H1 (cell line): ENCODE measurements around the gene ADGRV1. TPM values are rescaled to one million over a fixed set of nuclear protein-coding genes. Genes with fewer than 3 reads are reported as not detected.

ENCODE experiments used
- CTCF ChIA-PET: fragments of 300-600 bp; sonication (Branson Sonifier 250); formaldehyde crosslinking; loops from one replicate; lab custom pipeline; 2021; ENCODE audit not compliant: partially characterized antibody; lab: Charles Lee
- POLR2A ChIA-PET: fragments of 300-600 bp; sonication (Branson Sonifier 250); formaldehyde crosslinking; loops from one replicate; lab custom pipeline; 2021; ENCODE audit warnings: inconsistent platforms; ENCODE audit not compliant: partially characterized antibody; lab: Charles Lee
- DNase-seq, 2 experiments: peaks; one replicate each; pipeline versions ENCODE4 v3.0.0 to v3.0.0-alpha.2; 2010 to 2022; ENCODE audit warnings: low spot score in 2 of 2, low read depth in 1 of 2, mixed read lengths in 1 of 2
- FAIRE-seq: peaks from 2 replicates; lab custom pipeline; 2011; peaks lifted over from hg19 to GRCh38; lab: Jason Lieb, UNC
- H2AFZ ChIP-seq: 2 replicates; pipeline ENCODE4 v1.8.1; 2012; ENCODE audit warnings: low read length, inconsistent platforms
- H2AK5ac ChIP-seq: 2 replicates; pipeline ENCODE4 v1.6.1; 2013; ENCODE audit warnings: low read depth, low read length
- H2BK120ac ChIP-seq: replicated peaks from 2 replicates; pipeline ENCODE3; 2013; ENCODE audit warnings: low read depth, low read length, inconsistent platforms
- H2BK12ac ChIP-seq: 2 replicates; pipeline ENCODE4 v1.6.1; 2013; ENCODE audit warnings: low read depth, low read length
- H2BK15ac ChIP-seq: 2 replicates; pipeline ENCODE4 v1.6.1; 2013; ENCODE audit warnings: low read length
- H2BK20ac ChIP-seq: 2 replicates; pipeline ENCODE4 v1.6.1; 2013; ENCODE audit warnings: low read length
- H2BK5ac ChIP-seq: 2 replicates; pipeline ENCODE4 v1.6.1; 2013; ENCODE audit warnings: low read depth, low read length
- H3K14ac ChIP-seq: 2 replicates; pipeline ENCODE4 v1.6.1; 2013; ENCODE audit warnings: inconsistent platforms; ENCODE audit not compliant: insufficient read length
- H3K18ac ChIP-seq: 2 replicates; pipeline ENCODE4 v1.6.1; 2013; ENCODE audit warnings: low read length; ENCODE audit errors: extremely low read depth
- H3K23ac ChIP-seq: 2 replicates; pipeline ENCODE4 v1.6.1; 2013; ENCODE audit warnings: inconsistent platforms; ENCODE audit not compliant: insufficient read length
- H3K23me2 ChIP-seq: 2 replicates; pipeline ENCODE4 v1.6.1; 2013; ENCODE audit warnings: low read depth, low read length
- H3K27ac ChIP-seq: 2 replicates; pipeline ENCODE4 v1.6.1; 2011; ENCODE audit warnings: low read depth, low read length, inconsistent platforms
- H3K27me3 ChIP-seq, 4 experiments: replicated peaks in 1 of 4; 1 replicate in 1 of 4; 2 replicates in 3 of 4; pipeline versions ENCODE4 v1.6.1 to v1.8.1; 2011 to 2013; ENCODE audit warnings: low read length in 3 of 4, mild to moderate bottlenecking in 3 of 4, inconsistent platforms in 2 of 4, mixed read lengths in 2 of 4, moderate library complexity in 1 of 4; ENCODE audit not compliant: control insufficient read depth in 3 of 4, insufficient read depth in 3 of 4; ENCODE audit errors: extremely low read depth in 1 of 4
- H3K36me3 ChIP-seq, 4 experiments: 2 replicates each; pipeline versions ENCODE4 v1.6.1 to v1.8.1; 2011 to 2013; ENCODE audit warnings: mild to moderate bottlenecking in 4 of 4, low read length in 3 of 4, moderate library complexity in 2 of 4, control low read depth in 1 of 4, inconsistent platforms in 1 of 4; ENCODE audit not compliant: insufficient read depth in 4 of 4, control insufficient read depth in 2 of 4
- H3K4ac ChIP-seq: replicated peaks from 2 replicates; pipeline ENCODE3; 2013; ENCODE audit warnings: low read length, low read depth, mixed read lengths, inconsistent platforms; ENCODE audit not compliant: insufficient read length
- H3K4me1 ChIP-seq, 4 experiments: replicated peaks in 1 of 4; 1 replicate in 1 of 4; 2 replicates in 3 of 4; pipeline versions ENCODE4 v1.6.1 to v1.8.1; 2011 to 2013; ENCODE audit warnings: low read length in 3 of 4, inconsistent platforms in 2 of 4, mixed read lengths in 1 of 4; ENCODE audit not compliant: insufficient read depth in 4 of 4, control insufficient read depth in 3 of 4
- H3K4me2 ChIP-seq, 2 experiments: 2 replicates each; pipeline versions ENCODE4 v1.6.1 to v1.8.1; 2011 to 2013; ENCODE audit warnings: low read depth in 2 of 2, low read length in 2 of 2, control low read depth in 1 of 2, inconsistent platforms in 1 of 2, mild to moderate bottlenecking in 1 of 2; ENCODE audit not compliant: insufficient read depth in 1 of 2
- H3K4me3 ChIP-seq, 4 experiments: fragments of 200-600, 300-600 bp in 1 of 4; sonication (generic), shearing (Covaris generic), sonication (Bioruptor Twin) in 1 of 4; 2 replicates each; pipeline versions ENCODE4 v1.5.1 to v1.8.1; 2011 to 2016; ENCODE audit warnings: low read length in 4 of 4, low read depth in 3 of 4, control low read depth in 2 of 4, inconsistent platforms in 2 of 4, mild to moderate bottlenecking in 2 of 4, mixed read lengths in 1 of 4, moderate library complexity in 1 of 4; ENCODE audit not compliant: insufficient read depth in 2 of 4; ENCODE audit errors: extremely low read depth in 1 of 4
- H3K56ac ChIP-seq: replicated peaks from 2 replicates; pipeline ENCODE3; 2013; ENCODE audit warnings: low read depth, mild to moderate bottlenecking, mixed read lengths, low read length, inconsistent platforms; ENCODE audit not compliant: insufficient read length
- H3K79me1 ChIP-seq: 2 replicates; pipeline ENCODE4 v1.6.1; 2013; ENCODE audit warnings: low read depth, low read length, control low read depth
- H3K79me2 ChIP-seq, 2 experiments: 2 replicates each; pipeline versions ENCODE4 v1.6.1 to v1.8.1; 2012 to 2013; ENCODE audit warnings: low read length in 2 of 2, mild to moderate bottlenecking in 2 of 2, inconsistent platforms in 1 of 2; ENCODE audit not compliant: insufficient read depth in 2 of 2, control insufficient read depth in 1 of 2
- H3K9ac ChIP-seq, 4 experiments: replicated peaks in 1 of 4; 1 replicate in 1 of 4; 2 replicates in 3 of 4; pipeline versions ENCODE4 v1.6.1 to v1.8.1; 2011 to 2013; ENCODE audit warnings: low read depth in 3 of 4, low read length in 3 of 4, control low read depth in 2 of 4, mild to moderate bottlenecking in 2 of 4, moderate library complexity in 2 of 4, inconsistent platforms in 1 of 4; ENCODE audit errors: extremely low read depth in 1 of 4
- H3K9me3 ChIP-seq, 2 experiments: 2 replicates each; pipeline versions ENCODE4 v1.6.1 to v1.8.1; 2012 to 2013; ENCODE audit warnings: mild to moderate bottlenecking in 2 of 2, moderate library complexity in 2 of 2, control low read depth in 1 of 2, inconsistent platforms in 1 of 2, low read depth in 1 of 2, low read length in 1 of 2, mixed read lengths in 1 of 2; ENCODE audit not compliant: insufficient read depth in 2 of 2
- H4K20me1 ChIP-seq, 2 experiments: replicated peaks in 1 of 2; 2 replicates each; pipeline versions ENCODE3 to v1.8.1; 2011 to 2013; ENCODE audit warnings: inconsistent platforms in 2 of 2, low read length in 2 of 2, mild to moderate bottlenecking in 1 of 2; ENCODE audit not compliant: insufficient read depth in 2 of 2, control insufficient read depth in 1 of 2
- H4K5ac ChIP-seq: 2 replicates; pipeline ENCODE4 v1.6.1; 2013; ENCODE audit warnings: low read length, low read depth, mixed read lengths, inconsistent platforms; ENCODE audit not compliant: insufficient read length
- H4K8ac ChIP-seq: 2 replicates; pipeline ENCODE4 v1.8.0; 2013; ENCODE audit warnings: mild to moderate bottlenecking, moderate library complexity, low read length, inconsistent platforms; ENCODE audit not compliant: insufficient read depth; ENCODE audit errors: extremely low read depth
- H4K91ac ChIP-seq: replicated peaks from 2 replicates; pipeline ENCODE3; 2013; ENCODE audit warnings: low read length, mixed read lengths, inconsistent platforms; ENCODE audit not compliant: insufficient read length
- polyA plus RNA-seq, 7 experiments: library from polyadenylated mRNA; depleted of rRNA in 3 of 7; stranded (reverse) in 5 of 7; unstranded in 2 of 7; fragments of >200 nt in 5 of 7; fragments of 200-250 nt in 2 of 7; gene quantifications; 1 replicate in 5 of 7; 2 replicates in 1 of 7; 4 replicates in 1 of 7; pipeline versions ENCODE4 v1.2.1 to v1.2.3, GENCODE V29; 2011 to 2013; ENCODE audit warnings: missing spikeins in 2 of 7, mixed read lengths in 2 of 7
- total RNA-seq: library from RNA; stranded (reverse); fragmentation: NEBNext Ultra II Directional; extraction: Animal tissue kit (Norgen Biotek cat#: 25700); gene quantifications from 2 replicates; pipeline ENCODE4 v1.2.1, GENCODE V29; 2021

The ADGRV1 gene
- total and polyA plus RNA-seq, 2 of the 8 experiments (the other 6 are each of a cell fraction or from before 2014, with no cell fraction given), result 53.1 to 62.2 TPM

DNA sequence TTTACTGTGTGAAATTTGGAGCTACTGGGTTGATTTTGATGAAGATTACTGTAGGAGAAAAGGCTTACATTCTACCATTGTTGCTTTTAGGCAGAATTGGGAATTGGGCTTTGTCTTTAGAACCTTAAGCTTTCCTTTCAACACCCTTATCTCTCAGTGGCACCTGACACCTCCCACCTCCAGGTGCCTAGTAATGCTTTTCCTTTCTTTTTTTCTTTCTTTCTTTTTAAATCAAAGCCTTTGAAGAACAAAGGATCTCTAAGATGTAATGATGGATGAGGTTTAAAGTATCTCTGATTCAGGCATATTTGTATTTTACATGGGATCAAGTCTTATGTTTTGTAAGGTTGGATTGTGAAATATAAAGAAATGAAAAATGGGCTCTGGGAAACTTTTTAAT is 2.9 kb upstream of the ADGRV1 start:
- Histone ChIP-seq H3K9ac (no peak overlapping the region), H2BK12ac (no peak overlapping the region), H3K4me2 (0 out of 4 replicates have a peak overlapping the region, but pooled peaks of 1 of the 2 experiments have one; percentile 11), H2BK20ac (no peak overlapping the region), H3K56ac (no peak overlapping the region), H3K4ac (no peak overlapping the region), H3K18ac (no peak overlapping the region; the same call in 1 of the 2 replicates), H3K9me3 (no peaks in the 10 kb centered on the region), H3K4me3 (peak overlapping the region in 1 of 4 experiments; percentile 11; a peak in 1 of 8 replicates), H3K4me1 (peaks cover 3 to 15% (median 9%) of the 10 kb centered on the region in 4 experiments; a peak in 6 of 7 replicates), H4K8ac (no peak overlapping the region), H3K14ac (no peak overlapping the region), H3K79me1 (no peaks in the 10 kb centered on the region), H3K27ac (no peak overlapping the region), H4K5ac (no peak overlapping the region), H2BK120ac (no peak overlapping the region), H4K20me1 (no peaks in the 10 kb centered on the region), H3K27me3 (no peaks in the 10 kb centered on the region), H3K23ac (no peak overlapping the region), H2BK15ac (no peak overlapping the region), H2AK5ac (no peak overlapping the region), H3K23me2 (peaks cover 5% of the 10 kb centered on the region; the same call in 1 of the 2 replicates), H2AFZ (no peak overlapping the region), H4K91ac (no peak overlapping the region), H2BK5ac (no peak overlapping the region), H3K36me3 (no peaks in the 10 kb centered on the region), H3K79me2 (peaks cover 0 to 17% of the 10 kb centered on the region in 2 experiments; a peak in 3 of 4 replicates)
- POLR2A ChIA-PET, result interaction anchor here (1.0 to 1.3 kb wide), 2 partner anchors 27 to 35 kb away, joined by 3 read pairs; no protein-coding TSS in a partner anchor
- CTCF ChIA-PET, result no interaction called here
- DNase-seq, result no peak
- FAIRE-seq, result no peak
